GM18907 (cell line): ENCODE measurements around the gene ADCY4.

Experiments used
- ATAC-seq: cut with Tn5 transposase; IDR thresholded peaks from one replicate; pipeline ENCODE4 v1.9.1; 2021; ENCODE audit warnings: mild to moderate bottlenecking, moderate library complexity; ENCODE audit not compliant: unreplicated experiment

The ADCY4 gene

DNA sequence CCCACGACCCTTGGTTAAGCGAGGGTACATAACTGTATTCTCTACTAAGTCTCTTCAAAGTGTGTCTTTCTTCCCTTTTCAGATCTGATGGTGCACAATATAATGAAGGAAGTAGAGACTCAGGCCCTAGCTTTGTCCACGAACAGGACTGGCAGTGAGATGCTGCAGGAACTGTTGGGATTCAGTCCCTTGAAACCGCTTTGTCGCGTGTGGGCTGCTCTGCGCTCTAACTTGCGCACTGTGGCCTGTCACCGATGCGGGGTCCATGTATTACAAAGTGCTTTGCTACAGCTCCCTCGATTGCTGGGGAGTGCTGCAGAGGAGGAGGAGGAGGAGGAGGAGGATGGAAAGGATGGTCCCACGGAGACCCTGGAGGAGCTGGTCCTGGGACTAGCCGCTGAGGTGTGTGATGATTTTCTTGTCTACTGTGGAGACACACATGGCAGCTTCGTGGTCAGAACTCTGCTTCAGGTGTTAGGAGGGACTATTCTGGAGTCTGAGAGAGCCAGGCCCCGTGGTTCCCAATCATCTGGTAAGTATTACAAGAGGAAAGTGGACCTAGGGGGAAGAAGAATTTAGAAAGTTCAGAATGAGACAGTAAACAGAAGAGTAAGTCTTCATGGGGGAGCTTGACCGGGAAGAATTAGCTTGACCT is 34.4 kb downstream of the ADCY4 start:
- no peak for ATAC-seq

DNA sequence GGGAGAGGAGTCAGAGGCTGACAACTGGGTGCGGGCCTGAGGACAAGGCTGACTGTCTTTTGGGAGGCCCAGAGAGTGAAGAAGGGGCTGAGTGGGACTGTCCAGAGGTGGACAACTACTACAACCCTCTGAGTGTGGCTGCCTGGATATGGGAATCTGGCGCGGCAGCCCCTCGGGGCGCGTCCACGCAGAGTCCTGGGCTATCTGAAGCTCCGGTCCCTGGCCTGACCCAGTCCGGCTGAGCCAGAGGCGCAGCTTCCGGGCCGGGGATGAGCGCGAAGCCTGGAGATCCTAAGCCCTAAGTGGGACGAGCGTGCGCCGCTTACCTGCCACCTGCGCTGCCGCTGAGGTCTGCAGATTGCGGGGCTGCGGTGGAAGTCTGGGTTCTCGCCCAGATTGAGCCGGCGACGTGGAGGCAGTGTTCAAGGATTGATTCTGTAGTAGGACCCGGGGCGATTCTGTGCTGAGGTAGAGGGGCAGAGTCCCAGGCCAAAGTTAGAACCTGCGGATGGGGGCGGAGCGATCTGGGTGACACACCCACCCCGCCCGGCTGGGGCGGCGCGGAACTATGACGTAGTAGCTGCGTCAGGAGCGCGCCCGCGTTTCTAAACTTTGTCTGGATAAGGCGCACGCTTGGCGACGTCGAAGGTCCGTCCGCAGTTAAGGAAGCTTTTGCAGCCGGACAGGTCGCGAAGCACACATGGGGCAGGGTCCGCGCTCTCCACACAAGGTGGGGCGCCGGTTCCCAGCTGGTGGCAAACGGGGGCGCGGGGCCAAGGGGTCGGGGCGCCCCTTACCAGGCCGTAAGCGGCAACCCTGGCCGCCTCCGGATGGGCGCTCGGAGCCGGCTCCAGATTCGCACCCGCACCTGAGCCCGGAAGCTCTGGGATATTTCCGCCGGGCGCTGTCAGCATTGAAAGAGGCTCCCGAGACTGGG is 35.3 kb downstream of the ADCY4 start, which contains the start of the genes DHRS1 and NOP9:
TSS of gene DHRS1 (minus strand) at position 526 of the 937 bp plus-strand sequence. CDS start 674 bp downstream, outside the sequence.
TSS of gene NOP9 (plus strand) at position 596 of the 937 bp plus-strand sequence. CDS start at position 701, 105 bp downstream.
- peak; percentile 71 for ATAC-seq

DNA sequence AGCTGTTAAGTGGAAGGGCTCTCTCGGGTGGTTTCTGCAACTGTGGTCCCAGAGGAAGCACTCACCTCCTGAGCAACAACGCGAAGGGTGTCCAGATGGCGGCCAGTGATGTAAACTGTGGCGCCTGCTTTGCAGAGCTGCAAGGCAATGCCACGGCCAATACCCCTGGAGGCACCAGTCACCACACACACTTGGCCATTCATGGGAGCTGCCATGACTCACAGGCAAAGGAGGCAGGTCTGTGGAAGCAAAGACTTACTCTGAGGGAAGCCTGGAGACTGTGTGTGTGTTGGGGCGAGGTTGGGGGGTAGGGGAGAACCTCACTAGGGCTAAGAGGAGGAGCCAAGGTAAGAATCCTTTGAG is 36.0 kb downstream of the ADCY4 start:
- no peak for ATAC-seq

DNA sequence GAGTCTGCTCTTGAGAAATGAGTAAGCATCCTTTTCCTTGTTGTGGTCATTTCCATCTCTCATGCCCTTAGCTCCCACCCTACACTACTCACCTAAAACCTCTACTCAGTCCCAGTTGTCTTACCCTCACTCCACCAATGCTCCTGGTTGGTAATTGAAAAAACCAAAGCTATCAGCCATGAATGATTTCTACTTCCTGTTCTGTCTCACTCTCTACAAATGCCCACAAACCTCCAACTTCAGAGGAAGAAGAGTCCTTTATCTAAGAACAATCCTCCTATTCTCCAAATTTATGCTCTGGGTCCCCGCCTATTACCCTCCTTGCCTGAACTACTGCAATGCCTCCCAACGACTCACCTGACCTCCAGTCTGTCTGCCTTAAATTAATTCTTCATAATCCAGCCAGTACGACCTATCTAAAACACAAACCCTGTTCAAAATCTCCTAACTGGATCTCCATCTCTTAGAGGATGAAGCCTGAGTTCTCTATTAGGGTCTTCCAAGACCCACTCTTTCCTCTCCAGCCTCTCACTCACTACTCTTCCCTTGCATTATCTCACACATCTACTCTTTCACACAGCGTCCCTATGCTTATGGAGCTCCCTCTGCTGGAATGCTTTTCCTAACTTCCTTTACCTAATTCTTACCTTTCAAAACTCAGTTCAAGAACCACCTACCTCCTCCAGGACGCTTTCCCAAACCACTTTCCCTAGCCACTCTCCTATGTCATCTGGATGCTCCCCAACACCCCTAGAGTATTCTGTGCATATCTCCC is 37.5 kb downstream of the ADCY4 start:
- peak; percentile 36 for ATAC-seq

DNA sequence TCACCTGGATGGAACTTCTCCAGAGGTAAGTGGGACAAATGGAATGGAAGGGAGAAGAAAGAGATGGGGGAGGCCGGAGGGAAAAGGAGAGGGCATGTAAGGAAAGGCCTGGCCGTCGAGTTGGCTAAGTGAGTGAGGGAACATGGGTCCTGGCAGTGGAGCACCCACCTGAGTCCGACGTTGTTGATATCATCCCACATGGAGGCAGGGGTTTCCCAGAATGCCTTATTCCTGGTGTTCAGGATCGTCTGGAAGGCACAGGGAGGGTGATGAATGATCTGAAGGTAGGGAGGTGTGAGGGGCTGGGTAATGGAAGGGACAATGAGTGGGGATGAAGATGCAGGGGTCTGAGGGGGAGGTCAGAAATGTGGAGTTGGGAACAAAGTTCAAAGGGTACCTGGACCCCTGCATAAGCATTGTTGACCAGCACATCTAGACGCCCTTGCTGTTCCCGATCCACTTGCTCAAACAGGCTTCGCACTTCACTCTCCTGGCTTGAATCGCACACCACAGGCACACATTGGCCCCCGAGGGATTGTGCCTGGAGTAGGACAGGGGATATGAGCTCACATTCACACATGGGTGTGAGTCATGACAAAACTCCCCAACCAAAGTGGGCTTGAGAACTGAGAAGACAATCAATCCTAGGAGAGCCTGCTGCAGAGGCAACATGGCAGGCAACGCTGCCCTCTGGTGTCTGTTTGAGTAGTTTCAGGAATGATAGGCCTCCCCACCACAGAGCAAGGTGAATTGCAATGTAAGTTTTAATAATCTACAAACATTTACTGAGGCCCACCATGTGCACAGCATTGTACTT is 38.3 kb downstream of the ADCY4 start:
- peak; percentile 54 for ATAC-seq

DNA sequence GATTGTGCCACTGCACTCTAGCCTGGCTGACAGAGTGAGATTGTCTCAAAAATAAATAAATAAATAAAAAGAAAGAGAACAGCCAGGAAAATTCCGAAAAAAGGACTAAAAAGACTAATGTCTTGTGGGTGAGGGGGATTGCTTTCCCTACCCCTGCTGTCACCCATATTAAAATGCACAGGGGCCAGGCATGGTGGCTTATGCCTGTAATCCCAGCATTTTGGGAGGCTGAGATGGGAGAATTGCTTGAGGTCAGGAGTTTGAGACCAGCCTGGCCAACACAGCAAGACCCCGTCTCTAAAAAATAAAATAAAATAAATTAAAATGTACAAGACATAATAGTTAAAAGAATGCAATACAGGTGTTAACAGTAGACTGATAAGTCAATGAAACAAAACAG is 41.3 kb downstream of the ADCY4 start:
- no peak for ATAC-seq

DNA sequence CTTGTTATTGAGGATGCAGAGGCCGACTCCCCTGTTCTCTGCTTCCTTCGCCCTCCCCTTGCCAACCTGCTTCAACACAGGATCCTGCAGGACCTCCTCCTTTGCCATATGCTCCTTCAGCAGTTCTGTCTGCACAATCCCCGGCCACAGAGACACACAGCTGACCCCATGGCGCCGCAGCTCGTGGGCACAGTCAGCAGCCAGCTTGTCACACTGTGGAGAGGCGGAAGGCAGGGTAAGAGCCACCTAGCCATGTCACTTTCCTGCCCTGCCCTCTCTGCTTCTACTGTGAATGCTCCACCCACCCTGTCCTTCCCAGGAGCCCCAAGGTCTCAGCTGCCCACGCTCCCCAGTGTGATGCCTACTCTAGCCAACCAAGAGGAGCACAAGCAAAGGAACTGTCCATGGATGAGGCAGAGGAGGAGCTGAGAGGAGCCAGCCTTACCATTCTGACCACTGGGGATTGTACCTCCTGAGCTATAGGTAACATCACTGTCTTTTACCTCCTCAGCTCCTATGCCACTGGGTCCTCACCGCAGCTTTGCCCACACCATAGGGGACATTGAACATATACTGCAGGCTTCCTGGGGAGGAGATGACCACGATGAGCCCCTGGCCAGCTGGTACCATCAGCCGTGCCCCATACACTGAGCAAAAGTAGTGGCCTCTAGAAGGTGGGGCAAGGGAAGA is 42.6 kb downstream of the ADCY4 start:
- ATAC-seq: no peak

DNA sequence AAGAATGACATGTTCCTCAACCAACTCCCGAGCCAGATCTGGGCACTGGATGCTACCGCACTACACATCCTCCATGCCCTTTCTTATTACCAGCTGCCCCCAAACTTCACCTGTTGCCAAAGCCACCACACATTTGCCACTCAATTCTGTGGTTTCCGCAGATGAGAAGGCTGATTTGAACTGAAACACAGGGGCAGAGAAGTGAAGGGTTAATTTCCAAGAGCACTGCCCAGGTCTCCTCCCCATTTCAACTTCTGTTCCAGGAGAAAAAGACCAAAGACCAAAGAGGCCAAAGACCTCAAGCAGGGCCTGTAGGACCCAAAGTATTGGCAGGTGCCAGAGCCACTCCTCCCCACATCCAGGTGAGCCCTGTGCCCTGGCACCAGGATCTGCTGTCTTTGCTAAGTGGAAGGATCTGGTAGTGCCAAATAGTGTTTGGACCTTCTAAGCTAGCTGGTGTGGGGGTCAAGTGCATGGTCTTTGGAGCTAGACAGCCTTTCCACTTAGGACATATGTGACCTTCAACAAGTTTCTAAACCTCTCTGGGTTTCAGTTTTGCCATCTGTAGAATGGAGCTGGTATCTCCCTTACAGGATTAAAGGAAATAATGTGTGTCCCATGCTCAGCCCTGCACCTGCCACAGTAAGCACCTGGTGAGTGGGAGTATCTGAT is 43.3 kb downstream of the ADCY4 start:
- ATAC-seq: no peak

DNA sequence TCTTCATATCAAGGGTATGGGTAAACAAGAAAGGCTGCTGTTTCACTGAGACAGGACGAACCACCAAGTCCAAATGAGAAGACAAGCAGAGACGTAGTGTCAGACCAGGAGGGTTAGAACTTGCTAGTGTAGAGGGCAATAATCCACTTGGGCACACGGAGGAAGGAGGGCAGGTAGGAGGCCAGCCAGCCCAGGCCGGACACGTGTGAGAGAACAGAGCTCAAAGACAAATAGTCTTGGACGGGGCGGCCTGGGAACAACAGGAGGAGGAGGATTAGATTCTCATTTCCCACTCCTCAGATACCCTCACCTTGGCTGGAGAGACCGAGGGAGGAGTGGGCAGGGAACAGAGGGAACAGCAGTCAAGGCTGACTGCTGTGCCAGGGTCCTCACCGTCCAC is 44.1 kb downstream of the ADCY4 start:
- ATAC-seq: no peak

DNA sequence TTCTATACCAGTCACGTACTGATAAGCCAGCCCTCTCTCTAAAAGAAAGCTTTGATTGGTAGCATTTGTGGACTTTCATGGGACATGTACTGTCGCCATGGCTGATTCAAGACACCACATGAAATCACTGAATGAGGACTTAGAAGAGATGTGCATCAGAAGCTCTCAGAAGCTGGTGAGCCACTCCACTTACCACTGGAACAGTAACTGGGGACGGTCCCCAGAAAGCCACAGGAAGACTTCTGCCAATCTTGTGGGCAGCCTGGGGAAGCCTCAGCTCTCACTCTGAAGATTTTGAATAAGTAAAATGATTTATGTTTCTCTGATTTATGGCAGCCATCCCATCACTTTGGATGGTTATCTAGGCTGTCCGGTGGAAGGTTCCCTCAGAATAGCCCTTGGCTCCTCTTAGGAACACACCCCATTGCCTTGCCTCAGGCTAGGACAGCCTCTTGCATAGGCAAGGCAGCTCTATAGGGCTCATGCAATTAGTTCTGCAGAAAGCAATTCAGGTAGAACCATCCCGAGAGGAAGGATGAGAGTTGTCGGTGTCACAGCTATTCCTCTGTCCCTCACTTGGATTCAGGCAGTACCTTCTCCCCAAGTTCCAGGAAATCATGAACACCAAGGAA is 45.1 kb downstream of the ADCY4 start:
- ATAC-seq: peak; percentile 85

DNA sequence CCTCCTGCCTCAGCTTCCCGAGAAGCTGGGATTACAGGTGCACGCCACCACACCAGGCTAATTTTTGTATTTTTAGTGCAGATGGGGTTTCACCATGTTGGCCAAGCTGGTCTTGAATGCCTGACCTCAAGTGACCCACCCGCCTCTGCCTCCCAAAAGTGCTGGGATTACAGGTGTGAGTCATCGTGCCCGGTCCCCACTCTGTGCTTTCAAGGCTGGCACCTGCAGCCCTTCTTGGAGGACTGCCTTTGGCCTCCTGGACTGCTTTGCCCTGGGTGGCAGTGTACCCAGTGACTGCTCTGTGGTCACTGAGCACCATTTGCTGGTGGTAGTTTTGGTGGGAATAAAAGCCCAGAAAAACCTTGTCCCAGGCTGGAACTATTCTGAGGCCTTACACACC is 47.9 kb downstream of the ADCY4 start:
- ATAC-seq: no peak

DNA sequence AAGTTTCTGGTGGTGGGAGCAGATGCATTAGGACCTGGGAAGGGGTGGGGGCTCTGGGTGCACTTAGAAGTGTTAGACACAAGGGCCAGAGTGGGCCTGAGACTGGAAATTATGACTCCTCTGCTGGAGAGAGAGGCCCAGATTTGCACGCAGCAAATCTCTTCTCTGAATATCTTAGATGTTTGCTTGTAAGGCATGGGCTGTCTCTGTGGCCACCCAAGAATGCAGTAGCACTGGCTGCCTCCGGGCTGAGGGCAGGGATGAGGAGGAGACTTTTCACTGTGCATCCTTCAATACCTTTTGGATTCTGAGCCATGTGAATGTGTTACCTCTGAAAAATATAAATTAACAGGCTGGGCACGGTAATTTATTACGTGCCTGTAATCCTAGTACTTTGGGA is 49.5 kb downstream of the ADCY4 start:
- no peak for ATAC-seq

DNA sequence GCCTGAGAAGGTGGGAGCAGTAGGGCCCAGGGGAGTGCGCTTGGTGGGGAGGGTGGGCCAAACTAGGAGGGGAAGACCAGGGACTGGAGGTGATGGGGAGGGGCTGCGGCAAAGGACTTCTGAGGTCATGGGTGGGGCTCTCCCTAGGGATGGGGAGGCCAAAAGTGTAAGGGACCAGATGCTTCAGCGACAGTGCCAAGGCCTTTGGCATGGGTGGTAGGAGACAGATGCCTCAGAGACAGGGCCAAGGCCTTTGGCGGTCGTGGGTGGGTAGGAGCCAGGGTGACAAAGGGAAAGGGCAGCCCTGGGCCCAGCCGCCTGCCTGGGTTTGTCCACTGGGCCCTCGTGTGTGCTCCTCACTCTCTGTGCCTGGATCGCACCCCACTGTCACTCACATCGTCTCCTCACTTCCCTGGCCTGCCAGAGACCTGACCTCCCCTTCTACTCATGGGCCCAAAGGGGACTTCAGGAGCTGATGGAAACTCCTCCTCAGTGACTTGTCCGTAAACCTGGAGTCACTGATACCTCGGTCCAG is 50.3 kb downstream of the ADCY4 start:
- no peak for ATAC-seq

DNA sequence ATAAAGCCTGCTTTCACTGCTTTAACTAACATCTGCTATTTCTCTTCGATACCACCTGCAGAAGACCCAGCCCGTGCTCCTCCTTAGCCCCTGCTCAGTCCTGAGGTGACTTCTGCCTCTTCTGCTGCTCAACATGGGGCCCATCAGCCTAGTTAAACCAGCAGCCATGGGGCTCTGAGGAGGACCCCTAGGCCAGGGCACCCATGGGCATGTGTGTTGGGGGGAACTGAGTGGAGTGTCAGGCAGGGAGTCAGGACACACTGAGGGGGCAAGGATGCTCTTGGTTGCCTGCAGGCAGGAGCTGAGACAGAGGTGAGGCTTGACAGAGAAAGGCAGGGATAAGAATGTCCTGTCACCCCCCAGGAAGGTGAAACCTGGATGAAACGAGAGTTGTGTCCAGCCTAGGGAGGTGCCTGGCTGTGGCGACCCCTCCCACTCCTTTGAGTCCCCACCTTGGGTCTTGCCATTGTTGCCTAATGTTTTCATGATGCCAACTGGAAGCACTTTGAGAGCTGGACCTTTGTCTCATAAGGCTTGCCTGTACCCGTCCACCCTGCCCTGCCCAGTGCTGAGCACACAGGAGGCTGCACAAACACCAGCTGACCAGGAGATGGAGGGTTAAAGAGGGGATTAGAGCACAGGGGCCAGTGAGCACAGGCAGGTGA is 50.9 kb downstream of the ADCY4 start:
- ATAC-seq: no peak

DNA sequence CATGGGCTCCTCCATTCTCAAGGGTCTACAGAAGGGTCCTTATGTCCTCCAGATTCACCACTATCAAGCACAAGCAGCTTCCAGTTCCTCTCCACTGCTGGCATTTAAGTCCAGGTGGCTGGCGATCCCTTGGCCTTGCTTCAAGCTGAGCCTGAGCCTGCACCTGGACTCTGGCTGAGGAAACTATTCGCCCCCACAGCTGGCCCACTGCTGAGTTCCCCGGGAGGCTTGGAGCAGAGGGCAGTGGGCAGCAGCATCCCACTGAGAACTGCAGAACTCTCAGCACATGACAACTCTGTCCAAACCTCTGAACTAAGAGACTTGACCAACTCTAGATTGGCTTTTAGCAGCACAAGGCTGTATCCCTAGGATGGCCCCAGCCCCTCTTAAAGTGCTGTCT is 52.1 kb downstream of the ADCY4 start:
- ATAC-seq: no peak

DNA sequence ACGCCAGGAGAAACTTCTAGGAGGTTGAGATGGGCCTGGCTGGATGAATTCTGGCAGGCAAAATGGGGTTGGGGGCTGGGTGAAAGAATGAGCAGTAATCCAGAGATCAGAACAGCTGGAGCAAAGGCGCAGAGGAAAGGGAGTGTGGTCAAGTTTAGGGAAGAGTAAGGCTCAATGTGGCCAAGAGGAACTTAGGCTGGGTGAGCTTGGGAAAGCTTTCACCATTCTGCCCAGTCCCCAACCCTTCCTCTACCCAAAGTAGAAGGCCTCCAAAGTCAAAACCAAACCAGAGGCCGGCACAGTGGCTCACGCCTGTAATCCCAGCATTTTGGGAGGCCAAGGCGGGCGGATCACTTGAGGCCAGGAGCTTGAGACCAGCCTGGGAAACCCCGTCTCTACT is 53.2 kb downstream of the ADCY4 start:
- ATAC-seq: no peak

DNA sequence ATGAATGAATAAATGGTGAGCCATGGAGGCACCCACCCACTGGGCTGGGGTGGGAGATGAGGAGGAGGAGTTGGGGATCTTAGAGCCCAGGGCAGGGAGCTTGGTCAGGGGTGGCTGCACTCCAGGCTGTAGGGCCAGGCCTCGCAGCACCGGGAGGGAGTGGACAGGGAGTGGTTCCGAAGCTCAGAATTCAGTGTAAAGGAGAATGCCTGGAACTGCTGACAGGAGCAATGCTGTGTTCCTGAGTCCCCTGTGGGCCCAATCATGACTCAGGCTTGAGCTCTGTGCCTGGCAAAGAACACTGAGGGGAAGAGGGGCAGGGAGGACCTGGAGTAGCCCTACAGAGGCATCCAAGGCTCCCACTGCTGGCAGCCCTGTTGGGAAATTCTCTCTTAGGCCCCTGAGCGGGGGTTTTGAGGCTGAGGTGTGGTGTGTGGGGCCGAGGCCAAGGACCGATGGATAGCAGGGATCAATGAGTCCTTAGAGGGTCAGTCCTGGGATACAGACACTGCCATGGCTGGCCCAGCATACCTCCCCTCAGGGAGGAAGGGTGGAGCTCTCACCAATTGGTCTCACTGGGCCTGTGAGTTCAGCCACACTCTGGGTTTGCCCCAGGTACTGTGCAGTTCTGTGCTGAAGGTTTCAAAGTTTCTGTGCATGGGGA is 53.9 kb downstream of the ADCY4 start:
- ATAC-seq: no peak
